ENCODE data around the gene FOXP1.

- TF ChIP-seq CTCF (optimal IDR thresholded peaks at IDR 0.05 in 1 of 3, IDR thresholded peaks at IDR 0.05 in 1 of 3, conservative IDR thresholded peaks at IDR 0.05 in 1 of 3; ENCODE audit: extremely low read depth in 1 of 3, insufficient read depth in 2 of 3, low read length in 3 of 3) (no peak), EZH2 (IDR thresholded peaks at IDR 0.05; ENCODE audit: low read length) (no peak)
These were observed 181.2 kb downstream of the FOXP1 start for GRCh38 chr3:71402280-71402679.

Data from keratinocyte (primary cell).